GM21390 (cell line): ENCODE data around the gene PPP1R9A.

Experiments used
- ATAC-seq: cut with Tn5 transposase; IDR thresholded peaks from one replicate; pipeline ENCODE4 v1.9.1; 2021; ENCODE audit not compliant: unreplicated experiment

Gene PPP1R9A

GRCh38 chr7:95198863-95199262, 291.5 kb downstream of the PPP1R9A start:
- ATAC-seq = no peak

- ATAC-seq = no peak
Observed at GRCh38 chr7:95199779-95200558, 292.6 kb downstream of the PPP1R9A start.

GRCh38 chr7:95200741-95201140, 293.3 kb downstream of the PPP1R9A start:
- no peak for ATAC-seq

GRCh38 chr7:95201727-95202126, 294.3 kb downstream of the PPP1R9A start:
- ATAC-seq = no peak

GRCh38 chr7:95204618-95205017, 297.2 kb downstream of the PPP1R9A start:
- no peak for ATAC-seq

- ATAC-seq = no peak
Observed at GRCh38 chr7:95205665-95206225, 298.4 kb downstream of the PPP1R9A start.

GRCh38 chr7:95209276-95209675, 301.9 kb downstream of the PPP1R9A start:
- no peak for ATAC-seq

- ATAC-seq = no peak
Observed at GRCh38 chr7:95209788-95210187, 302.4 kb downstream of the PPP1R9A start.

GRCh38 chr7:95213148-95213547, 305.8 kb downstream of the PPP1R9A start:
- no peak for ATAC-seq

- no peak for ATAC-seq
Observed at GRCh38 chr7:95213809-95214492, 306.6 kb downstream of the PPP1R9A start.

- no peak for ATAC-seq
Observed at GRCh38 chr7:95219721-95220120, 312.3 kb downstream of the PPP1R9A start.

GRCh38 chr7:95220328-95220727, 312.9 kb downstream of the PPP1R9A start:
- ATAC-seq = no peak

- no peak for ATAC-seq
Observed at GRCh38 chr7:95225301-95225700, 317.9 kb downstream of the PPP1R9A start.

GRCh38 chr7:95229301-95229700, 321.9 kb downstream of the PPP1R9A start:
- no peak for ATAC-seq

GRCh38 chr7:95238252-95238943, 331.0 kb downstream of the PPP1R9A start:
- ATAC-seq = no peak

- no peak for ATAC-seq
Observed at GRCh38 chr7:95240921-95241320, 333.5 kb downstream of the PPP1R9A start.

GRCh38 chr7:95242266-95242665, 334.9 kb downstream of the PPP1R9A start:
- ATAC-seq = no peak

- no peak for ATAC-seq
Observed at GRCh38 chr7:95244616-95245015, 337.2 kb downstream of the PPP1R9A start.

GRCh38 chr7:95245828-95246500, 338.6 kb downstream of the PPP1R9A start:
- no peak for ATAC-seq

GRCh38 chr7:95246831-95247370, 339.5 kb downstream of the PPP1R9A start:
- ATAC-seq = peak; percentile 73

GRCh38 chr7:95250571-95250970, 343.2 kb downstream of the PPP1R9A start:
- ATAC-seq = no peak
